HG02943 (cell line): ENCODE data around the gene ZFTA.

ENCODE experiments used
- ATAC-seq: cut with Tn5 transposase; IDR thresholded peaks from one replicate; pipeline ENCODE4 v1.9.1; 2021; ENCODE audit warnings: mild to moderate bottlenecking, low read depth, moderate library complexity; ENCODE audit not compliant: unreplicated experiment

Gene ZFTA

DNA sequence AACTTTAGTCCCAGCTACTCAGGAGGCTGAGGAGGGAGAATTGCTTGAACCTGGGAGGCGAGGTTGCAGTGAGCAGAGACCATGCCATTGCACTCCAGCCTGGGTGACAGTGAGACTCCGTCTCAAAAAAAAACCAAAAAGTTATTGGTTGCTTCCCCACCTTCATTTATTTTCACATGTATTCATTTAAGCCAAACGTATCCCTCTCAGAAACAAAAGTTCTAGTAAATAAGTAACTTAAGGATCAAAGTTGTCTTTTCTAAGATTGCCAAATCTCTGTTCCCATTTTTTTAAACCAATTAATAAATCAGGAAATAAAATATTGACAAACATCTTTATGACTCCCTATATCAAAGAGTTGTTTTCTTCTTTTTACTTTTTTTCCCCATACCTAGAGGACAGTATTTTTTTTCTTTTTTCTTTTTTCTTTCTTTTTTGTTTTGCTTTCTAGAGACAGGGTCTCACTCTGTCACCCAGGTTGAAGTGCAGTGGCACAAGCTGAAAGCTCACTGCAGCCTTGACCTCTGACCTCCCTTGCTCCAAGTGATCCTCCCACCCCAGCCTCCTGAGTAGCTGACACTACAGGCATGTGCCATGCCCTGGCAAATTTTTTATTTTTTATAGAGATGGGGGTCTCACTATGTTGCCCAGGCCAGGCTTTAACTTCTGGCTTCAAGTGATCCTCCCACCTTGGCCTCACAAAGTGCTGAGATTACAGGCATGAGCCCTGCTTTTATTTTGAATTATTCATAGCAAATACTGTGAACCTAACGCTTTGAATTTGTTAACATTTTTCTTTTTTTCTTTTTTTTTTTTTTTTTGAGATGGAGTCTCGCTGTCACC lies 11.4 kb downstream of the ZFTA start:
- ATAC-seq = no peak

DNA sequence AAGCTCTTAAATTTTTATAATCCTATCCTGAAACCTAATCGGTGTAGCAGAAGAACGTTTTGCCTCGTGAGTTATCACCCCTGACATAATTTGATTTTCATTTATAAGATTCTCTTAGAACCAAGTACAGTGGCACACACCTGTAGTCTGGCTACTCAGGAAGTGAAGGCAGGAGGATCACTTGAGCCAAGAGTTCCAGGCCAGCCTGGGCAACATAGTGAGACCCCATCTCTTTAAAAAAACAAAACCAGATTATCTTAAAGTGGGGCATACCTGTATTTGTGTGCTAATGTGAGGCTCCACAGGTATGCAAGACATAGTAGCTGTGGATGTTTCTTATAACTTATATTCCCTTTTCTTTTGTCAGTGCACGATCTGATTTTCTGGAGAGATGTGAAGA lies 19.0 kb downstream of the ZFTA start:
- no peak for ATAC-seq

DNA sequence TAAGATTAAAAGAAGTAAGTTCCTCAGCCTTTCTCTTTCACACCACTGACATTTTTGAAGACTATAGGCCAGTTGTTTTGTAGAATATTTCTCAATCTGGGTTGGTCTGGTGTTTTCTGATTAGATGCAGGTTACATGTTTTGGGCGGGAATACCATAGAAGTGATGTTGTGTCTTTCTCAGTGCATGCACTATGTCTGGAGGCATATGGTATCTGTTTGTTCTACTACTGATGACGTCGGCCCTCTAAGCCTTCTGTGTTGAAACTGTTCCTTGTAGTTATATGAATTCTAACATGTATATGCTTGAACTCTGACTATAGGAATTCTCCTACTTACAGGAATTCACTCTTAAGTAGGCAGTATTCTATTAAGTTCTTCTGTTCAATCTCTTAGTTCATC lies 21.6 kb downstream of the ZFTA start:
- no peak for ATAC-seq

DNA sequence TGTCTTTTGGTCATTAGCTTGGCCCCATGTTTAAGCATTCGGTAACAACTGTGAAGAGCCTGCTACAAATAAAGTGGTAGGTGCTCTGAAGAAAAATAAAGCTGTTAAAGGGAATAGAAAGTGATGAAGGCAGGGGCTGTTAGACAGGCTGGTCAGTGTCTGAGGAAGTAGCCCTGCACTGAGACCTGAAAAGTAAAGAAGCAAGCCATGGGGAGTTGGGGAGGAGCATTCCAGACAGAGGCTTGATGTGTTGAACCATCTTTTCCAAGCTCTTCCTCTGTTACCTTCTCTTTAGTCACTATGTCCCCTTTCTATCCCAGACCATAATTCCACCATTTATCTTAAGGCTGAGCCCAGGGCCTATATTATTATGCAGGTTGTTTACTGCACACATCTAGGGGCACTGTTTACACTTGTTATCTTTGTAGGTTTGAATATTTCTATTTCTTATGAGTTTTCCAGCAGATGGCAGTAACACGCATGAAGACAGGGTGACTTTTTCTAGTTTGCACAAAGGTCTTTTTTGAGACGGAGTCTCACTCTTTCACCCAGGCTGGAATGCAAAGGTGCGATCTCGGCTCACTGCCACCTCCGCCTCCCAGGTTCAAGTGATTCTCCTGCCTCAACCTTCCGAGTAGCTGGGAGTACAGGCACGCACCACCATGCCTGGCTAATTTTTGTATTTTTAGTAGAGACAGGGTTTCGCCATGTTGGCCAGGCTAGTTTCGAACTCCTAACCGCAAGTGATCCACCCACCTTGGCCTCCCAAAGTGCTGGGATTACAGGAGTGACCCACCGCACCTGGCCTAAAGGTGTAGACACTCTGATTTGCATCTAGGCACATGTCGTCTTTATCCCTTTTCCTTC lies 23.0 kb downstream of the ZFTA start:
- no peak for ATAC-seq

DNA sequence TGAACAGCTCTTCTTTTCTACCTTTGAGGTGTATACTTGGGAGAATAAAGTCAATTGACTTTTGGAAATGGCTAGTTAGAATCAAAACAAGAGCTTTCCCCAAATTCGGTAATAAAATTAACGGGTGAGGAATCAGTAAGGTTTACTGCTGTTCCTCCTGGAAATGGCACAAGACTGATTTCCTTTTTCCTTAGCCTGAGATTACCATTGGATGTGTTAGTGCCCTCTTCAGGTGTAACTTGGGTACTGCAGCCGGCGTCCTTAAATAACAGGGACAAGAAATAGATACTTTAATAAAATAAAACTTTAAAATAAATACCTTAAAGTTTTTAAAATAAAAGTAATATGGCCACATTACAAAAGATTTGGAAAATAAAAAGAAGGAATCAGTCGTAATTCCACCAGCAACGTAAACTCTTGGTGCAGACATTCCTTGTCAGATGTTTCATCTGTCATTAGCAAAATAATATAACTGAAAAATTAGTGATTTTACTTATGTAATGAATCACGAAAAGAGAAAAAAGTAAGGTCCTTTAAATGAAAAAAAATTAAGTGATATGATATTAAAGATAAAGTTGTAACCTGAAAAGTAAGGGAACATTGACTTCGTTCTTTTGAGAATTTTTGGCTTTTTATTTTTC lies 29.7 kb downstream of the ZFTA start:
- no peak for ATAC-seq

DNA sequence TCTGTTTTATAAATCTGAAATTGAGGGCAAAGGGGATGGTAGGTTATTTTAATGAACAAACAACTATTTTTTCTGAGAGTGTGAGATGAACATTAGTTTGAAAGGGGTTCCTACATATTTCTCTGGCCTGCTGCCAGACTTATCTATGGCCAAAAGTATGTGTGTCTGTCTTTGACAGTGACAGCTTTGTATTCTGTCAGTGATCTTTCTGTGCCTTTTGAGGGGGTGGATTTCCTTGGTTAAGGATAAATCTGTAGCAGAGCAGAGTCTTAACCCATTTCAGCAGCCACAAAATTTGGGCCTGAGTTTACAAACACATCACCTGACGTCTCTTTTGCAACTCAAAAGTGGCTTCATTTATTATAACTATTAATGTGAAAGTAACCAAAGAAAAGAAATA lies 30.9 kb downstream of the ZFTA start:
- no peak for ATAC-seq

DNA sequence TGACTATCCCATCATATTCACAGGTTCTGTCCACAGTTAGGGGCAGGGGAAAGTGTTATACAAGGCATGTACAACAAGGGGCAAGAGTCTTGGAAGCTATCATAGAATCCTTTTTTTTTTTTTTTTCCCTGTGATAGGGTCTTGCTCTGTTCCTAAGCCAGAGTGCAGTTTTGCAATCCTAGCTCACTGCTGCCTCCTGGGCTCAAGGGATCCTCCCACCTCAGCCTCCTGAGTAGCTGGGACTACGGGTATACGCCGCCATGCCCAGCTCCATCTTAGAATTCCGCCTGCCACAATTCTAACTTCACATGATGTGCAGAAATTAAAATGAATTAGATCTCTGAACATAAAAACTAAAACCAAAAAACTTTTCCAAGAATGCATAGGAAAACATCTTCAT lies 31.7 kb downstream of the ZFTA start:
- no peak for ATAC-seq

DNA sequence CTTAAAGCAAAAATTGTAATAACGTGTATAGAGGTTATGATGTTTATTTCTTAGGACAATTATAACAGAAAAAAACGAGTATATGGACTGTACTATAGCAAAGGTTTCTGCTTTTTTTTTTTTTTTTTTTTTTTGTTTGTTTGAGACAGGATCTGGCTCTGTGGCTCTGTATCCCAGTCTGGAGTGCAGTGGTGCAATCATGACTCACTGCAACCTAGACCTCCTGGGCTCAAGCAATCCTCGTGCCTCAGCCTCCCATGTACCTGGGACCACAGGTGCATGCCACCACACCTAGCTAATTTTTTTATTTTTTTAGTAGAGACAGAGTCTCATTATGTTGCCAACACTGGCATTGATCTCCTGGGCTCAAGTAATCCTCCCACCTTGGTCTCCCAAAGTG lies 39.2 kb downstream of the ZFTA start:
- no peak for ATAC-seq

DNA sequence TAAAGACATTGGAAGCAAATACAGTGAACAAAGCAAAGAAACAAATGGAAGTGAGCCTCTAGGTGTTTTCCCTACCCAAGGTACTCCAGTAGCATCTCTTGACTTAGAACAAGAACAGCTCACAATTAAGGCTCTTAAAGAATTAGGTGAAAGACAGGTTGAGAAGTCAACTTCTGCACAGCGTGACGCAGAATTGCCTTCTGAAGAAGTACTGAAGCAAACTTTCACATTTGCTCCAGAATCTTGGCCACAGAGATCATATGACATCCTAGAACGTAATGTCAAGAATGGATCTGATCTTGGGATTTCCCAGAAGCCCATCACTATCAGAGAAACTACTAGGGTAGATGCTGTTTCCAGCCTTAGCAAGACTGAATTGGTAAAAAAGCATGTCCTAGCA lies 48.0 kb downstream of the ZFTA start:
- ATAC-seq = no peak

DNA sequence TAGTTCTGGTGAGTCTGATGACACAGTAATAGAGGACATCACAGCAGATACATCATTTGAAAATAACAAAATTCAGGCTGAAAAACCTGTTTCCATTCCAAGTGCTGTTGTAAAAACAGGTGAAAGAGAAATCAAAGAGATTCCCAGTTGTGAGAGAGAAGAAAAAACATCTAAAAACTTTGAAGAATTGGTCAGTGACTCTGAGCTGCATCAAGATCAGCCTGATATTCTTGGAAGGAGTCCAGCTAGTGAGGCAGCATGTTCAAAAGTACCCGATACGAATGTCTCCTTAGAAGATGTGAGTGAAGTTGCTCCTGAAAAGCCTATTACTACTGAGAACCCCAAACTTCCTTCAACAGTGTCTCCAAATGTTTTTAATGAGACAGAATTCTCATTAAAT lies 48.6 kb downstream of the ZFTA start:
- no peak for ATAC-seq

DNA sequence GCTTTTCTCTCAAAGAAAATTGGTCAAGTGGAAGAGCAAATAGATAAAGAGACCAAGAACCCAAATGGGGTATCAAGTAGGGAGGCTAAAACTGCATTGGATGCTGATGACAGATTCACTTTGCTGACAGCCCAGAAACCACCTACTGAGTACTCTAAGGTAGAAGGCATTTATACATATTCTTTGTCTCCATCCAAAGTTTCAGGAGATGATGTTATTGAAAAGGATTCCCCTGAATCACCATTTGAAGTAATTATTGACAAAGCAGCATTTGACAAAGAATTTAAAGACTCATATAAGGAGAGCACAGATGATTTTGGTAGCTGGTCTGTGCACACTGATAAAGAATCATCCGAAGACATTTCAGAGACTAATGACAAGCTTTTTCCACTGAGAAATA lies 49.6 kb downstream of the ZFTA start:
- ATAC-seq = no peak
